Thyroid gland (tissue), 4 donors: ENCODE data around the gene RIT2.

Source experiments
- POLR2A ChIP-seq, 2 donors: fragments of 450-650 bp; IDR thresholded peaks; one replicate each; pipeline ENCODE4 v1.6.1; 2017; ENCODE audit warnings: antibody characterized with exemption in 2 of 2, mild to moderate bottlenecking in 2 of 2, moderate library complexity in 1 of 2
- TF ChIP-seq, protein P1 (sequence below), 6 experiments: fragments of 200-600 bp in 3 of 6; fragments of 450-650 bp in 3 of 6; sonication (generic) in 3 of 6; IDR thresholded peaks; one replicate each; pipeline ENCODE4 v1.5.1; 2016 to 2019; ENCODE audit warnings: antibody characterized with exemption in 6 of 6, mild to moderate bottlenecking in 2 of 6, inconsistent platforms in 1 of 6, moderate library complexity in 1 of 6

DNA sequence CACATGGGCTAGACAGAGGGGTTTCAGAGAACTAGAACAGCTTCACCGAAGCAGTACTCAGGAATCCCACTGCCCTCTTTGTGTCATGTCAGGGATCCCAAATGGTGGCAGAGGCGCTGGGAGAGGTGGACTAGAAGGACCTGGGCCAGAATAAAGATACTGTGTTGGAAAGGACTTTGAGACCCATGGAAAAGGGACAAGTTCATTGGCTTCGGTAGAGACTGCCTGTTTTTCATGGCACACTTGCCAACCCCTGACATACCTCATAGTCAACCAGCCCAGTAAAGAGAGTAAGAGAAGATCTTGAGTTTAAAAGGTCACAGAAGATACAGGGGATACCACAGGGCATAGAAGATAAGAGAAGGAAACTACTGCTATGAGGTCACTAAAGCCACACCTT, 381.0 kb downstream of the RIT2 start:
- TF ChIP-seq POLR2A (IDR thresholded peaks at IDR 0.05): no peak
- TF ChIP-seq, protein P1, sequence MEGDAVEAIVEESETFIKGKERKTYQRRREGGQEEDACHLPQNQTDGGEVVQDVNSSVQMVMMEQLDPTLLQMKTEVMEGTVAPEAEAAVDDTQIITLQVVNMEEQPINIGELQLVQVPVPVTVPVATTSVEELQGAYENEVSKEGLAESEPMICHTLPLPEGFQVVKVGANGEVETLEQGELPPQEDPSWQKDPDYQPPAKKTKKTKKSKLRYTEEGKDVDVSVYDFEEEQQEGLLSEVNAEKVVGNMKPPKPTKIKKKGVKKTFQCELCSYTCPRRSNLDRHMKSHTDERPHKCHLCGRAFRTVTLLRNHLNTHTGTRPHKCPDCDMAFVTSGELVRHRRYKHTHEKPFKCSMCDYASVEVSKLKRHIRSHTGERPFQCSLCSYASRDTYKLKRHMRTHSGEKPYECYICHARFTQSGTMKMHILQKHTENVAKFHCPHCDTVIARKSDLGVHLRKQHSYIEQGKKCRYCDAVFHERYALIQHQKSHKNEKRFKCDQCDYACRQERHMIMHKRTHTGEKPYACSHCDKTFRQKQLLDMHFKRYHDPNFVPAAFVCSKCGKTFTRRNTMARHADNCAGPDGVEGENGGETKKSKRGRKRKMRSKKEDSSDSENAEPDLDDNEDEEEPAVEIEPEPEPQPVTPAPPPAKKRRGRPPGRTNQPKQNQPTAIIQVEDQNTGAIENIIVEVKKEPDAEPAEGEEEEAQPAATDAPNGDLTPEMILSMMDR (IDR thresholded peaks at IDR 0.05): no peak
